Measurements from ENCODE around the gene OR2F2. TPM values are rescaled to one million over a fixed set of nuclear protein-coding genes. Genes with fewer than 3 reads are reported as not detected.

The OR2F2 gene
- polyA plus RNA-seq, 1 of the 3 experiments (the other 2 are of a cell fraction): 0.07 TPM

GRCh38 chr7:143945423-143945822 is 10.4 kb downstream of the OR2F2 start:
- Histone ChIP-seq H2AFZ (ENCODE audit: low read depth) (no peak overlapping the region), H3K9ac (no peak overlapping the region), H3K4me2 (no peak overlapping the region), H3K36me3 (replicated peaks in 1 of 2; ENCODE audit: control insufficient read depth in 1 of 2, insufficient read depth in 2 of 2, low read length in 1 of 2) (no peaks in the 10 kb centered on the region), H3K9me2 (no peaks in the 10 kb centered on the region), H3K4me3 (ENCODE audit: low read depth in 2 of 2, low read length in 1 of 2) (no peak overlapping the region), H4K20me1 (ENCODE audit: insufficient read depth) (no peaks in the 10 kb centered on the region), H3K27me3 (ENCODE audit: insufficient read depth) (no peaks in the 10 kb centered on the region), H3F3A (replicated peaks; ENCODE audit: insufficient read depth) (no peaks in the 10 kb centered on the region), H3K9me3 (0 out of 2 replicates have a peak, but pooled peaks cover 6% of the 10 kb centered on the region), H3K4me1 (ENCODE audit: control insufficient read depth in 1 of 2, insufficient read depth in 2 of 2, low read depth in 1 of 2, low read length in 1 of 2) (no peaks in the 10 kb centered on the region), H3K27ac (ENCODE audit: low read depth in 2 of 2, low read length in 1 of 2) (no peak overlapping the region), H3K79me2 (ENCODE audit: insufficient read depth) (no peaks in the 10 kb centered on the region)
- TF ChIP-seq YY1 (IDR thresholded peaks at IDR 0.05; ENCODE audit: low read depth): no peak
- TF ChIP-seq RFX5 (IDR thresholded peaks at IDR 0.05; ENCODE audit: low read length): no peak
- no peak for TF ChIP-seq TAF1 (IDR thresholded peaks at IDR 0.05; ENCODE audit: borderline replicate concordance, low read depth, low read length)
- TF ChIP-seq SMC3 (IDR thresholded peaks at IDR 0.05; ENCODE audit: low read depth, low read length): no peak
- no peak for TF ChIP-seq NRF1 (IDR thresholded peaks at IDR 0.05; ENCODE audit: low read depth, low read length)
- TF ChIP-seq USF1 (IDR thresholded peaks at IDR 0.05; ENCODE audit: borderline replicate concordance, low read depth): no peak
- no peak for TF ChIP-seq TCF12 (IDR thresholded peaks at IDR 0.05)
- no peak for TF ChIP-seq CTCF (IDR thresholded peaks at IDR 0.05)
- TF ChIP-seq CHD2 (IDR thresholded peaks at IDR 0.05; ENCODE audit: low read length, partially characterized antibody): no peak
- no peak for TF ChIP-seq MEF2A (IDR thresholded peaks at IDR 0.05; ENCODE audit: borderline replicate concordance, low read depth)
- TF ChIP-seq, protein P1, sequence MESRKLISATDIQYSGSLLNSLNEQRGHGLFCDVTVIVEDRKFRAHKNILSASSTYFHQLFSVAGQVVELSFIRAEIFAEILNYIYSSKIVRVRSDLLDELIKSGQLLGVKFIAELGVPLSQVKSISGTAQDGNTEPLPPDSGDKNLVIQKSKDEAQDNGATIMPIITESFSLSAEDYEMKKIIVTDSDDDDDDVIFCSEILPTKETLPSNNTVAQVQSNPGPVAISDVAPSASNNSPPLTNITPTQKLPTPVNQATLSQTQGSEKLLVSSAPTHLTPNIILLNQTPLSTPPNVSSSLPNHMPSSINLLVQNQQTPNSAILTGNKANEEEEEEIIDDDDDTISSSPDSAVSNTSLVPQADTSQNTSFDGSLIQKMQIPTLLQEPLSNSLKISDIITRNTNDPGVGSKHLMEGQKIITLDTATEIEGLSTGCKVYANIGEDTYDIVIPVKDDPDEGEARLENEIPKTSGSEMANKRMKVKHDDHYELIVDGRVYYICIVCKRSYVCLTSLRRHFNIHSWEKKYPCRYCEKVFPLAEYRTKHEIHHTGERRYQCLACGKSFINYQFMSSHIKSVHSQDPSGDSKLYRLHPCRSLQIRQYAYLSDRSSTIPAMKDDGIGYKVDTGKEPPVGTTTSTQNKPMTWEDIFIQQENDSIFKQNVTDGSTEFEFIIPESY (IDR thresholded peaks at IDR 0.05; ENCODE audit: borderline replicate concordance, low read depth): no peak
- TF ChIP-seq, protein P2, sequence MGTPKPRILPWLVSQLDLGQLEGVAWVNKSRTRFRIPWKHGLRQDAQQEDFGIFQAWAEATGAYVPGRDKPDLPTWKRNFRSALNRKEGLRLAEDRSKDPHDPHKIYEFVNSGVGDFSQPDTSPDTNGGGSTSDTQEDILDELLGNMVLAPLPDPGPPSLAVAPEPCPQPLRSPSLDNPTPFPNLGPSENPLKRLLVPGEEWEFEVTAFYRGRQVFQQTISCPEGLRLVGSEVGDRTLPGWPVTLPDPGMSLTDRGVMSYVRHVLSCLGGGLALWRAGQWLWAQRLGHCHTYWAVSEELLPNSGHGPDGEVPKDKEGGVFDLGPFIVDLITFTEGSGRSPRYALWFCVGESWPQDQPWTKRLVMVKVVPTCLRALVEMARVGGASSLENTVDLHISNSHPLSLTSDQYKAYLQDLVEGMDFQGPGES (IDR thresholded peaks at IDR 0.05; ENCODE audit: low read depth, low read length): no peak
- 71% methylated on average over 4 of the region's 4 CpGs for WGBS (ENCODE audit: low lambda C conversion rate)
- no peak for DNase-seq
- CTCF ChIA-PET: no interaction called here
- POLR2A ChIA-PET: no interaction called here
